ENCODE results near the gene RPS14. TPM values are rescaled to one million over a fixed set of nuclear protein-coding genes. Genes with fewer than 3 reads are reported as not detected.

RPS14 gene
- total and polyA plus RNA-seq, 2 of the 4 experiments (the other 2 are of a cell fraction) = 6,296 to 7,310 TPM

- H2AK9ac ChIP-seq (replicated peaks; ENCODE audit: low read depth, low read length, poor library complexity) = peak overlapping the region; percentile 89
- peak overlapping the region; percentile 100 for H2BK120ac ChIP-seq (ENCODE audit: low read depth, low read length)
- peak overlapping the region; percentile 99; the same call in 2 of the 3 replicates for H2BK15ac ChIP-seq (ENCODE audit: low read depth, low read length)
- H4K91ac ChIP-seq (ENCODE audit: insufficient read depth, low read depth, low read length) = peak overlapping the region; percentile 89
- BruUV-seq (replicated peaks) = no TSS peak
- no peak overlapping the region for H3K4me3 ChIP-seq (ENCODE audit: insufficient read depth, low read depth, low read length)
- peak overlapping the region; percentile 55 to 96; a peak in 3 of 4 replicates for H4K8ac ChIP-seq (ENCODE audit: low read depth in 2 of 2, low read length in 2 of 2)
- CTCF ChIA-PET = interaction anchor here (1.2 kb wide), 1 partner anchor 71 kb away, joined by 4 read pairs; no protein-coding TSS in a partner anchor
- no peaks in the 10 kb centered on the region for H3K36me3 ChIP-seq (ENCODE audit: control insufficient read depth, insufficient read depth, low read length)
- peak overlapping the region; percentile 48 for H3K14ac ChIP-seq (replicated peaks; ENCODE audit: low read depth, low read length)
- peaks cover 23% of the 10 kb centered on the region for H3K4me1 ChIP-seq (ENCODE audit: control insufficient read depth, insufficient read depth, low read length)
- H3K18ac ChIP-seq (ENCODE audit: low read depth, low read length) = peak overlapping the region; percentile 63; the same call in 1 of the 2 replicates
- DNase-seq = peak; percentile 44
- no peaks in the 10 kb centered on the region for H3K9me3 ChIP-seq (ENCODE audit: control insufficient read depth, insufficient read depth, low read length)
- POLR2A ChIA-PET (ENCODE audit: unreplicated experiment) = interaction anchor here (0.7 to 1.3 kb wide), 2 partner anchors 10 to 14 kb away, joined by 4 to 11 read pairs; no protein-coding TSS in a partner anchor
- dilution Hi-C loops (cut with HindIII; ENCODE audit: low sequenced_read_pairs, unreplicated experiment) (no loop called here), in situ Hi-C loops (cut with MboI; ENCODE audit: low sequenced_read_pairs) (no loop called here), intact Hi-C loops (cut with micrococcal nuclease) (loop anchor here (2.0 to 5.0 kb wide), 2 partner anchors 13 to 168 kb away; partner anchors contain the start of gene SYNPO)
- H3K4ac ChIP-seq (ENCODE audit: low read depth, low read length) = peak overlapping the region; percentile 100
- H3K27ac ChIP-seq (ENCODE audit: insufficient read depth, low read length) = peak overlapping the region; percentile 92
- peak overlapping the region; percentile 64; the same call in 1 of the 2 replicates for H4K5ac ChIP-seq (ENCODE audit: low read depth, low read length)
- H2BK20ac ChIP-seq (ENCODE audit: low read depth, low read length) = peak overlapping the region; percentile 96
- H2AK5ac ChIP-seq (ENCODE audit: low read depth, low read length) = peak overlapping the region; percentile 69
- peaks cover 16% of the 10 kb centered on the region for H3K9me1 ChIP-seq (ENCODE audit: insufficient read depth, low read length)
- H3K27me3 ChIP-seq (ENCODE audit: control insufficient read depth, insufficient read depth, low read length) = no peaks in the 10 kb centered on the region
- peaks cover 4 to 29% of the 10 kb centered on the region in 2 experiments; a peak in 3 of 4 replicates for H3K79me1 ChIP-seq (ENCODE audit: low read depth in 1 of 2, low read length in 2 of 2)
- no peak overlapping the region for H3K9ac ChIP-seq (ENCODE audit: low read depth, low read length)
- peak; percentile 6; the same call in 1 of the 2 replicates for ATAC-seq (ENCODE audit: low read depth)
- H3K4me2 ChIP-seq (ENCODE audit: low read depth, low read length) = no peak overlapping the region
- H3K56ac ChIP-seq (ENCODE audit: extremely low read depth, insufficient read depth, low read length) = peak overlapping the region; percentile 14
- peak overlapping the region; percentile 0 for H2AFZ ChIP-seq (replicated peaks; ENCODE audit: low read length, poor library complexity)
- no CpG with 5 or more reads among the region's 12 CpGs for WGBS, 2 experiments (ENCODE audit: extremely low coverage in 2 of 2, insufficient read length in 1 of 2)
- TF ChIP-seq, protein P1, sequence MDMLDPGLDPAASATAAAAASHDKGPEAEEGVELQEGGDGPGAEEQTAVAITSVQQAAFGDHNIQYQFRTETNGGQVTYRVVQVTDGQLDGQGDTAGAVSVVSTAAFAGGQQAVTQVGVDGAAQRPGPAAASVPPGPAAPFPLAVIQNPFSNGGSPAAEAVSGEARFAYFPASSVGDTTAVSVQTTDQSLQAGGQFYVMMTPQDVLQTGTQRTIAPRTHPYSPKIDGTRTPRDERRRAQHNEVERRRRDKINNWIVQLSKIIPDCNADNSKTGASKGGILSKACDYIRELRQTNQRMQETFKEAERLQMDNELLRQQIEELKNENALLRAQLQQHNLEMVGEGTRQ (IDR thresholded peaks at IDR 0.05; ENCODE audit: low read depth, low read length) = no peak
- TF ChIP-seq CTCF (conservative IDR thresholded peaks at IDR 0.05; ENCODE audit: low read depth, low read length) = 0 out of 2 replicates have a peak, but pooled peaks have one; percentile 4
- peak overlapping the region; percentile 82; the same call in 1 of the 2 replicates for H3K23ac ChIP-seq (ENCODE audit: low read depth, low read length)
- no peaks in the 10 kb centered on the region for H4K20me1 ChIP-seq (ENCODE audit: insufficient read depth, low read length)
- H2BK5ac ChIP-seq (ENCODE audit: low read depth, low read length, poor library complexity, severe bottlenecking) = peak overlapping the region; percentile 98
Observed at GRCh38 chr5:150473673-150474358, 24.3 kb upstream of the RPS14 start.
